IMR-90 (cell line): ENCODE measurements around the gene PPP1R13L. TPM values are rescaled to one million over a fixed set of nuclear protein-coding genes. Genes with fewer than 3 reads are reported as not detected.

Experiments
- ATAC-seq: fragments of 200-7000 bp; cut with Tn5 transposase; 2 replicates; pipeline ENCODE4 v1.9.1; 2020; ENCODE audit warnings: low read depth, mild to moderate bottlenecking, moderate library complexity
- BruUV-seq: library from RNA; stranded (reverse); fragments of 400-500 nt; replicated peaks from 2 replicates; lab custom pipeline; 2021; lab: Mats Ljungman, UMichigan
- CTCF ChIA-PET: fragments of 300-600 bp; formaldehyde crosslinking; extraction: SDS; loops from one replicate; lab custom pipeline; 2021; ENCODE audit warnings: antibody characterized with exemption; lab: Yijun Ruan, JAX
- POLR2A ChIA-PET: fragments of 300-600 bp; sonication (Branson Sonifier 250); formaldehyde crosslinking; loops from one replicate; lab custom pipeline; 2022; ENCODE audit warnings: antibody characterized with exemption; ENCODE audit not compliant: unreplicated experiment; lab: Charles Lee
- DNase-seq: peaks from one replicate; pipeline ENCODE4 v3.0.0; 2013
- H2AFZ ChIP-seq: replicated peaks from 2 replicates; pipeline ENCODE3; 2013; ENCODE audit warnings: low read length, mild to moderate bottlenecking; ENCODE audit not compliant: poor library complexity
- H2AK5ac ChIP-seq: 2 replicates; pipeline ENCODE4 v1.6.1; 2013; ENCODE audit warnings: low read depth, low read length, inconsistent platforms
- H2AK9ac ChIP-seq: replicated peaks from 2 replicates; pipeline ENCODE3; 2013; ENCODE audit warnings: mild to moderate bottlenecking, low read depth, low read length, moderate library complexity; ENCODE audit not compliant: poor library complexity
- H2BK120ac ChIP-seq: 2 replicates; pipeline ENCODE4 v1.6.1; 2013; ENCODE audit warnings: low read depth, low read length, inconsistent platforms
- H2BK15ac ChIP-seq: 3 replicates; pipeline ENCODE4 v1.6.1; 2013; ENCODE audit warnings: low read depth, low read length, inconsistent platforms
- H2BK20ac ChIP-seq: 2 replicates; pipeline ENCODE4 v1.6.1; 2013; ENCODE audit warnings: low read depth, mild to moderate bottlenecking, inconsistent platforms, low read length, moderate library complexity
- H2BK5ac ChIP-seq: 2 replicates; pipeline ENCODE4 v1.6.1; 2013; ENCODE audit warnings: mild to moderate bottlenecking, low read depth, low read length, inconsistent platforms; ENCODE audit not compliant: poor library complexity, severe bottlenecking
- H3K14ac ChIP-seq: replicated peaks from 2 replicates; pipeline ENCODE4 v1.6.1; 2013; ENCODE audit warnings: low read depth, low read length, inconsistent platforms
- H3K18ac ChIP-seq: 2 replicates; pipeline ENCODE4 v1.6.1; 2013; ENCODE audit warnings: low read depth, low read length, control low read depth
- H3K23ac ChIP-seq: 2 replicates; pipeline ENCODE4 v1.6.1; 2013; ENCODE audit warnings: low read depth, low read length, inconsistent platforms
- H3K27ac ChIP-seq: 2 replicates; pipeline ENCODE4 v1.5.1; 2013; ENCODE audit warnings: mild to moderate bottlenecking, control low read depth, low read length; ENCODE audit not compliant: insufficient read depth
- H3K27me3 ChIP-seq: 2 replicates; pipeline ENCODE4 v1.6.1; 2013; ENCODE audit warnings: low read length; ENCODE audit not compliant: control insufficient read depth, insufficient read depth
- H3K36me3 ChIP-seq: 2 replicates; pipeline ENCODE4 v1.6.1; 2013; ENCODE audit warnings: low read length, mixed read lengths; ENCODE audit not compliant: control insufficient read depth, insufficient read depth
- H3K4ac ChIP-seq: 2 replicates; pipeline ENCODE4 v1.6.1; 2013; ENCODE audit warnings: low read depth, low read length, inconsistent platforms
- H3K4me1 ChIP-seq: 2 replicates; pipeline ENCODE4 v1.6.1; 2013; ENCODE audit warnings: low read length, mixed read lengths; ENCODE audit not compliant: control insufficient read depth, insufficient read depth
- H3K4me2 ChIP-seq: 2 replicates; pipeline ENCODE4 v1.6.1; 2013; ENCODE audit warnings: low read depth, mild to moderate bottlenecking, control low read depth, low read length, moderate library complexity
- H3K4me3 ChIP-seq: 2 replicates; pipeline ENCODE4 v1.5.1; 2013; ENCODE audit warnings: low read depth, mild to moderate bottlenecking, control low read depth, low read length, moderate library complexity; ENCODE audit not compliant: insufficient read depth
- H3K56ac ChIP-seq: 2 replicates; pipeline ENCODE4 v1.6.1; 2013; ENCODE audit warnings: low read length, inconsistent platforms; ENCODE audit not compliant: insufficient read depth; ENCODE audit errors: extremely low read depth
- H3K79me1 ChIP-seq, 2 experiments: 2 replicates each; pipeline ENCODE4 v1.6.1; 2013; ENCODE audit warnings: low read length in 2 of 2, inconsistent platforms in 1 of 2, low read depth in 1 of 2
- H3K9ac ChIP-seq: 2 replicates; pipeline ENCODE4 v1.6.1; 2013; ENCODE audit warnings: low read depth, low read length, control low read depth
- H3K9me1 ChIP-seq: 2 replicates; pipeline ENCODE4 v1.6.1; 2013; ENCODE audit warnings: low read length, inconsistent platforms; ENCODE audit not compliant: insufficient read depth
- H3K9me3 ChIP-seq: 2 replicates; pipeline ENCODE4 v1.6.1; 2013; ENCODE audit warnings: low read length; ENCODE audit not compliant: control insufficient read depth, insufficient read depth
- H4K20me1 ChIP-seq: 2 replicates; pipeline ENCODE4 v1.6.1; 2013; ENCODE audit warnings: low read length, inconsistent platforms; ENCODE audit not compliant: insufficient read depth
- H4K5ac ChIP-seq: 2 replicates; pipeline ENCODE4 v1.6.1; 2013; ENCODE audit warnings: mild to moderate bottlenecking, low read depth, low read length, control low read depth
- H4K8ac ChIP-seq, 2 experiments: 2 replicates each; pipeline ENCODE4 v1.6.1; 2013; ENCODE audit warnings: low read depth in 2 of 2, low read length in 2 of 2, control low read depth in 1 of 2, inconsistent platforms in 1 of 2
- H4K91ac ChIP-seq: 2 replicates; pipeline ENCODE4 v1.6.1; 2013; ENCODE audit warnings: low read depth, low read length, inconsistent platforms; ENCODE audit not compliant: insufficient read depth
- BHLHE40 ChIP-seq: fragments of 150-350 bp; IDR thresholded peaks from 2 replicates; pipeline ENCODE4 v1.6.1; 2016; ENCODE audit warnings: mild to moderate bottlenecking, low read depth, low read length
- CEBPB ChIP-seq: IDR thresholded peaks from 2 replicates; pipeline ENCODE4 v1.6.1; 2012; ENCODE audit warnings: low read depth, low read length, improper control_type of control experiment
- CHD1 ChIP-seq: IDR thresholded peaks from 2 replicates; pipeline ENCODE4 v1.6.1; 2012; ENCODE audit warnings: low read depth, low read length, improper control_type of control experiment
- CTCF ChIP-seq: conservative IDR thresholded peaks from 2 replicates; pipeline ENCODE4 v1.5.1; 2012; ENCODE audit warnings: mild to moderate bottlenecking, low read depth, low read length, improper control_type of control experiment
- FOS ChIP-seq: fragments of 150-350 bp; IDR thresholded peaks from 2 replicates; pipeline ENCODE4 v1.6.1; 2016; ENCODE audit warnings: low read depth, low read length
- MAFK ChIP-seq: IDR thresholded peaks from 2 replicates; pipeline ENCODE4 v1.6.1; 2012; ENCODE audit warnings: low read depth, low read length, improper control_type of control experiment
- MAZ ChIP-seq: IDR thresholded peaks from 2 replicates; pipeline ENCODE4 v1.6.1; 2012; ENCODE audit warnings: low read depth, mild to moderate bottlenecking, low read length, improper control_type of control experiment, moderate library complexity, borderline replicate concordance
- MXI1 ChIP-seq: IDR thresholded peaks from 2 replicates; pipeline ENCODE4 v1.6.1; 2012; ENCODE audit warnings: low read depth, mild to moderate bottlenecking, low read length, moderate library complexity, borderline replicate concordance
- POLR2A ChIP-seq: IDR thresholded peaks from 2 replicates; pipeline ENCODE4 v1.6.1; 2012; ENCODE audit warnings: mild to moderate bottlenecking, low read depth, low read length
- RAD21 ChIP-seq: IDR thresholded peaks from 2 replicates; pipeline ENCODE4 v1.6.1; 2012; ENCODE audit warnings: low read length, improper control_type of control experiment
- RFX5 ChIP-seq: IDR thresholded peaks from 2 replicates; pipeline ENCODE4 v1.8.0; 2012; ENCODE audit warnings: low read depth, mild to moderate bottlenecking, low read length, moderate library complexity
- SMC3 ChIP-seq: fragments of 150-350 bp; IDR thresholded peaks from 2 replicates; pipeline ENCODE4 v1.6.1; 2016; ENCODE audit warnings: low read depth, mild to moderate bottlenecking, antibody characterized with exemption, low read length, moderate library complexity
- USF2 ChIP-seq: fragments of 150-350 bp; IDR thresholded peaks from 2 replicates; pipeline ENCODE4 v1.6.1; 2017; ENCODE audit warnings: mild to moderate bottlenecking, antibody characterized with exemption, low read length, low read depth
- WGBS, 2 experiments: methylation state at CpG; one replicate each; pipeline versions ENCODE4 v1.1.5 to v1.1.7; 2013; ENCODE audit warnings: missing lambda C conversion rate in 2 of 2; ENCODE audit not compliant: insufficient read length in 1 of 2; ENCODE audit errors: extremely low coverage in 2 of 2; 5-methylcytosine and 5-hydroxymethylcytosine counted together
- dilution Hi-C: fragments of 300-500 bp; cut with HindIII; formaldehyde crosslinking; loops from one replicate; pipeline ENCODE4 v1.14.3; 2018; ENCODE audit warnings: low sequenced_read_pairs; ENCODE audit not compliant: unreplicated experiment
- in situ Hi-C: fragments of 300-500 bp; cut with MboI; formaldehyde crosslinking; loops from 3 replicates; pipeline ENCODE4 v1.14.3; 2019; ENCODE audit warnings: low sequenced_read_pairs, inconsistent platforms, mixed read lengths
- intact Hi-C: fragments of 100-400 bp; cut with micrococcal nuclease; formaldehyde crosslinking; loops from 2 replicates; pipeline ENCODE4 v1.10.0; 2022
- polyA plus RNA-seq, 3 experiments: library from polyadenylated mRNA; depleted of rRNA; stranded (reverse); fragments of >200 nt; gene quantifications; 2 replicates each; pipeline ENCODE4 v1.2.3, GENCODE V29; 2012; ENCODE audit warnings: low replicate concordance in 1 of 3
- total RNA-seq: library from RNA; depleted of rRNA; stranded (reverse); fragments of >200 nt; gene quantifications from 2 replicates; pipeline ENCODE4 v1.2.3, GENCODE V29; 2012

The PPP1R13L gene
- total and polyA plus RNA-seq, 2 of the 4 experiments (the other 2 are of a cell fraction) = 3.0 to 13.3 TPM

DNA sequence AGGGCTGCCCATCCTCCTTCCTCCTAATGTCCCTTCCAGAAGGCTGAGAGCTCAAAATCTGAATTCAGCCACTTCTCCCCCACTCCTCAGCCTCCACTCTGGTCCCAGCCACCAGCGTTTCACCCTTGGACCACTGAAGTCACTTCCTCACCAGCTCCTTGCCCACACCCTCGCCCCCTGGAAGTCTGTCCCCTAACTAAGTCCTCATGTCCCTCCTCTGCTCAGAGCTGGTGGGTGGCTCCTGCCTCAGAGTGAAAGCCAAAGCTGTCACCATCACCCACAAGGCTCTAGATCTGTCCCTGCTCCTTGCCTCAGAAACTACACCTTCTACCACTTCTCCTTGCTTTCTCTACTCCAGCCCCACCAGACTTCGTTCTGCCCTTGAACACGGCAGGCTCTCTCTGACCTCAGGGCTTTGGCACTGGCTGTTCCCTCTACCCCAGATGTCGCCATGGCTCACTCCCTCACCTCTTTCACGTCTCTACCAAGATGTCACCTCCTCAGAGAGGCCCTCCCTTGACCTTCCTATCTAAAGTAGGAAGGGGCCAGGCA is 17.2 kb upstream of the PPP1R13L start:
- DNase-seq = no peak

More for the DNA sequence above, 17.2 kb upstream of the PPP1R13L start:
- H2BK15ac ChIP-seq = no peak overlapping the region
- in situ Hi-C loops (no loop called here), intact Hi-C loops (no loop called here), dilution Hi-C loops (no loop called here)
- peaks cover 14 to 49% of the 10 kb centered on the region in 2 experiments for H3K79me1 ChIP-seq
- H2BK20ac ChIP-seq = no peak overlapping the region
- TF ChIP-seq BHLHE40 (no peak), SMC3 (no peak), MAZ (no peak), CTCF (no peak), POLR2A (no peak), RAD21 (no peak), CEBPB (no peak), CHD1 (no peak), USF2 (no peak), MAFK (no peak), FOS (no peak), RFX5 (no peak), MXI1 (no peak)
- no peaks in the 10 kb centered on the region for H4K20me1 ChIP-seq
- no TSS peak for BruUV-seq
- H3K4me1 ChIP-seq = peaks cover 5% of the 10 kb centered on the region
- no peak overlapping the region for H4K91ac ChIP-seq
- no peaks in the 10 kb centered on the region for H3K9me3 ChIP-seq
- ChIA-PET POLR2A (no interaction called here), CTCF (no interaction called here)
- peak overlapping the region; percentile 63; the same call in 1 of the 2 replicates for H3K14ac ChIP-seq
- H3K4me3 ChIP-seq = no peak overlapping the region
- H3K9ac ChIP-seq = no peak overlapping the region
- peak overlapping the region; percentile 83 for H2AK9ac ChIP-seq
- peak overlapping the region; percentile 97 for H2AK5ac ChIP-seq
- no peaks in the 10 kb centered on the region; the same call in 1 of the 2 replicates for H3K9me1 ChIP-seq
- H3K27ac ChIP-seq = no peak overlapping the region; the same call in 1 of the 2 replicates
- H4K8ac ChIP-seq = no peak overlapping the region
- no peak overlapping the region for H3K18ac ChIP-seq
- no peaks in the 10 kb centered on the region for H3K27me3 ChIP-seq
- H2BK5ac ChIP-seq = peak overlapping the region; percentile 24
- H3K36me3 ChIP-seq = peaks cover 32% of the 10 kb centered on the region
- WGBS, 2 experiments = 100% methylated on average over 3 of the region's 6 CpGs; no CpG with 5 or more reads in 1 of the 2 experiments
- no peak overlapping the region for H3K4me2 ChIP-seq
- no peak overlapping the region for H3K56ac ChIP-seq
- H2BK120ac ChIP-seq = peak overlapping the region; percentile 37
- ATAC-seq = no peak
- H2AFZ ChIP-seq = peak overlapping the region; percentile 28
- H3K23ac ChIP-seq = peak overlapping the region; percentile 68; the same call in 1 of the 2 replicates
- peak overlapping the region; percentile 63 for H3K4ac ChIP-seq
- no peak overlapping the region for H4K5ac ChIP-seq
